Measurements from ENCODE around the gene ITPR1.

- TF ChIP-seq PATZ1 (CRISPR knock-in tag; IDR thresholded peaks at IDR 0.05; ENCODE audit: borderline replicate concordance): no peak
- no peak for TF ChIP-seq ZFP3 (CRISPR knock-in tag; IDR thresholded peaks at IDR 0.05)
- no peak for TF ChIP-seq TOX (CRISPR knock-in tag; IDR thresholded peaks at IDR 0.05; ENCODE audit: borderline replicate concordance)
- no peak for TF ChIP-seq RARB (CRISPR knock-in tag; IDR thresholded peaks at IDR 0.05)
- TF ChIP-seq CREB5 (CRISPR knock-in tag; IDR thresholded peaks at IDR 0.05; ENCODE audit: low read depth): no peak
- TF ChIP-seq CSDC2 (CRISPR knock-in tag; IDR thresholded peaks at IDR 0.05): no peak
- TF ChIP-seq ZFP30 (CRISPR knock-in tag; IDR thresholded peaks at IDR 0.05): no peak
- no peak for TF ChIP-seq ZC3H10 (CRISPR knock-in tag; IDR thresholded peaks at IDR 0.05)
- no peak for TF ChIP-seq PPARA (CRISPR knock-in tag; IDR thresholded peaks at IDR 0.05; ENCODE audit: borderline replicate concordance)
Measured at GRCh38 chr3:4666071-4666470, 172.9 kb downstream of the ITPR1 start.

Measured in SK-N-SH treated with all-trans-retinoic acid at 6 μM for 48 hours (cell line).